ENCODE results near the gene NFU1. TPM values are rescaled to one million over a fixed set of nuclear protein-coding genes. Genes with fewer than 3 reads are reported as not detected.

Gene NFU1
- polyA plus RNA-seq, 1 of the 3 experiments (the other 2 are of a cell fraction): 23.5 TPM

- POLR2A ChIA-PET: no interaction called here
- Histone ChIP-seq H3K4me1 (ENCODE audit: control insufficient read depth in 1 of 2, insufficient read depth in 2 of 2, low read depth in 1 of 2, low read length in 1 of 2) (peaks cover 0 to 4% of the 10 kb centered on the region in 2 experiments; a peak in 2 of 4 replicates), H3K9me2 (no peaks in the 10 kb centered on the region), H4K20me1 (ENCODE audit: insufficient read depth) (no peaks in the 10 kb centered on the region), H3K36me3 (replicated peaks in 1 of 2; ENCODE audit: control insufficient read depth in 1 of 2, insufficient read depth in 2 of 2, low read length in 1 of 2) (peaks cover 27 to 32% of the 10 kb centered on the region in 2 experiments), H3F3A (replicated peaks; ENCODE audit: insufficient read depth) (no peaks in the 10 kb centered on the region), H3K27ac (ENCODE audit: low read depth in 2 of 2, low read length in 1 of 2) (no peak overlapping the region), H3K4me2 (no peak overlapping the region), H2AFZ (ENCODE audit: low read depth) (no peak overlapping the region), H3K27me3 (ENCODE audit: insufficient read depth) (no peaks in the 10 kb centered on the region), H3K4me3 (ENCODE audit: low read depth in 2 of 2, low read length in 1 of 2) (no peak overlapping the region), H3K79me2 (ENCODE audit: insufficient read depth) (no peaks in the 10 kb centered on the region), H3K9ac (no peak overlapping the region), H3K9me3 (no peaks in the 10 kb centered on the region)
- 96% methylated on average over 1 of the region's 1 CpG for WGBS (ENCODE audit: low lambda C conversion rate)
- CTCF ChIA-PET: interaction anchor here (0.9 to 1.2 kb wide), 3 partner anchors 41 to 102 kb away, joined by 3 to 5 read pairs (median 3); partner anchors contain the start of gene NFU1
- TF ChIP-seq NRF1 (IDR thresholded peaks at IDR 0.05; ENCODE audit: low read depth, low read length): no peak
- no peak for DNase-seq
These were observed 40.4 kb upstream of the NFU1 start for GRCh38 chr2:69477627-69478026.

DNA sequence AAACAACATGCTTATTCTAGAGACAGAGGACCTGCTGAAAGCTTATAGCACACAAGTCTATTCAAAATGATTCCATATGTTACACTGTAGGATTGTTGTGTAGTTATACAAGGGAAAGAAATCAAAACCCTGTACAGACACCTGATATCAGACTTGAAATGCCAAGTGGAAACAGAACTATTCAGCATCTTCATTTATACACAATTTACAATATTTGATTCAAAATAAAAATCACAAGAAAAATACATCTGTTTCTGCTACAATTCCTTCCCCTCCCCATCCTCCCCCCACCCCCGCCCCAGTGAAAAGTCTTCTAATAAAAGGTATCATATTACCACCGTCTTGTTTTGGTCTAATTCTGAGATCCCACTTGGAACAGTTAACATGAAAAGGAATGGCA, 37.5 kb upstream of the NFU1 start:
- H3K4me2 ChIP-seq: no peak overlapping the region
- H3K4me1 ChIP-seq (ENCODE audit: control insufficient read depth in 1 of 2, insufficient read depth in 2 of 2, low read depth in 1 of 2, low read length in 1 of 2): peaks cover 0 to 4% of the 10 kb centered on the region in 2 experiments; a peak in 2 of 4 replicates
- H3K27ac ChIP-seq (ENCODE audit: low read depth in 2 of 2, low read length in 1 of 2): no peak overlapping the region
- H2AFZ ChIP-seq (ENCODE audit: low read depth): no peak overlapping the region
- no peaks in the 10 kb centered on the region for H3K9me2 ChIP-seq
- TF ChIP-seq, protein P1, sequence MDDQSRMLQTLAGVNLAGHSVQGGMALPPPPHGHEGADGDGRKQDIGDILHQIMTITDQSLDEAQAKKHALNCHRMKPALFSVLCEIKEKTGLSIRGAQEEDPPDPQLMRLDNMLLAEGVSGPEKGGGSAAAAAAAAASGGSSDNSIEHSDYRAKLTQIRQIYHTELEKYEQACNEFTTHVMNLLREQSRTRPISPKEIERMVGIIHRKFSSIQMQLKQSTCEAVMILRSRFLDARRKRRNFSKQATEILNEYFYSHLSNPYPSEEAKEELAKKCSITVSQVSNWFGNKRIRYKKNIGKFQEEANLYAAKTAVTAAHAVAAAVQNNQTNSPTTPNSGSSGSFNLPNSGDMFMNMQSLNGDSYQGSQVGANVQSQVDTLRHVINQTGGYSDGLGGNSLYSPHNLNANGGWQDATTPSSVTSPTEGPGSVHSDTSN (IDR thresholded peaks at IDR 0.05): no peak
- TF ChIP-seq SIN3A (IDR thresholded peaks at IDR 0.05; ENCODE audit: borderline replicate concordance, low read depth, low read length) (no peak), MXI1 (IDR thresholded peaks at IDR 0.05; ENCODE audit: low read depth, low read length) (no peak), RCOR1 (IDR thresholded peaks at IDR 0.05; ENCODE audit: low read length) (no peak), TEAD4 (IDR thresholded peaks at IDR 0.05; ENCODE audit: borderline replicate concordance, insufficient read depth) (no peak), YY1 (IDR thresholded peaks at IDR 0.05; ENCODE audit: low read depth) (no peak), FOXJ3 (CRISPR knock-in tag; IDR thresholded peaks at IDR 0.05) (no peak), POLR2AphosphoS5 (IDR thresholded peaks at IDR 0.05; ENCODE audit: low read depth, low read length) (no peak), RFX5 (IDR thresholded peaks at IDR 0.05; ENCODE audit: low read length) (no peak), FOXM1 (IDR thresholded peaks at IDR 0.05; ENCODE audit: low read depth) (no peak), SMC3 (IDR thresholded peaks at IDR 0.05; ENCODE audit: low read depth, low read length) (no peak), CHD2 (IDR thresholded peaks at IDR 0.05; ENCODE audit: low read length, partially characterized antibody) (no peak), MEF2A (IDR thresholded peaks at IDR 0.05; ENCODE audit: borderline replicate concordance, low read depth) (no peak)
- TF ChIP-seq, protein P2, sequence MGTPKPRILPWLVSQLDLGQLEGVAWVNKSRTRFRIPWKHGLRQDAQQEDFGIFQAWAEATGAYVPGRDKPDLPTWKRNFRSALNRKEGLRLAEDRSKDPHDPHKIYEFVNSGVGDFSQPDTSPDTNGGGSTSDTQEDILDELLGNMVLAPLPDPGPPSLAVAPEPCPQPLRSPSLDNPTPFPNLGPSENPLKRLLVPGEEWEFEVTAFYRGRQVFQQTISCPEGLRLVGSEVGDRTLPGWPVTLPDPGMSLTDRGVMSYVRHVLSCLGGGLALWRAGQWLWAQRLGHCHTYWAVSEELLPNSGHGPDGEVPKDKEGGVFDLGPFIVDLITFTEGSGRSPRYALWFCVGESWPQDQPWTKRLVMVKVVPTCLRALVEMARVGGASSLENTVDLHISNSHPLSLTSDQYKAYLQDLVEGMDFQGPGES (IDR thresholded peaks at IDR 0.05; ENCODE audit: low read depth, low read length): no peak
- TF ChIP-seq, protein P3, sequence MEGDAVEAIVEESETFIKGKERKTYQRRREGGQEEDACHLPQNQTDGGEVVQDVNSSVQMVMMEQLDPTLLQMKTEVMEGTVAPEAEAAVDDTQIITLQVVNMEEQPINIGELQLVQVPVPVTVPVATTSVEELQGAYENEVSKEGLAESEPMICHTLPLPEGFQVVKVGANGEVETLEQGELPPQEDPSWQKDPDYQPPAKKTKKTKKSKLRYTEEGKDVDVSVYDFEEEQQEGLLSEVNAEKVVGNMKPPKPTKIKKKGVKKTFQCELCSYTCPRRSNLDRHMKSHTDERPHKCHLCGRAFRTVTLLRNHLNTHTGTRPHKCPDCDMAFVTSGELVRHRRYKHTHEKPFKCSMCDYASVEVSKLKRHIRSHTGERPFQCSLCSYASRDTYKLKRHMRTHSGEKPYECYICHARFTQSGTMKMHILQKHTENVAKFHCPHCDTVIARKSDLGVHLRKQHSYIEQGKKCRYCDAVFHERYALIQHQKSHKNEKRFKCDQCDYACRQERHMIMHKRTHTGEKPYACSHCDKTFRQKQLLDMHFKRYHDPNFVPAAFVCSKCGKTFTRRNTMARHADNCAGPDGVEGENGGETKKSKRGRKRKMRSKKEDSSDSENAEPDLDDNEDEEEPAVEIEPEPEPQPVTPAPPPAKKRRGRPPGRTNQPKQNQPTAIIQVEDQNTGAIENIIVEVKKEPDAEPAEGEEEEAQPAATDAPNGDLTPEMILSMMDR (IDR thresholded peaks at IDR 0.05): no peak
- H3K9me3 ChIP-seq: no peaks in the 10 kb centered on the region
- peaks cover 19 to 32% of the 10 kb centered on the region in 2 experiments for H3K36me3 ChIP-seq (replicated peaks in 1 of 2; ENCODE audit: control insufficient read depth in 1 of 2, insufficient read depth in 2 of 2, low read length in 1 of 2)
- POLR2A ChIA-PET: no interaction called here
- 93% methylated on average over 2 of the region's 2 CpGs for WGBS (ENCODE audit: low lambda C conversion rate)
- CTCF ChIA-PET: interaction anchor here (1.8 to 2.3 kb wide), 2 partner anchors 12 kb away, joined by 3 to 8 read pairs; no protein-coding TSS in a partner anchor
- DNase-seq: no peak
- H3K4me3 ChIP-seq (ENCODE audit: low read depth in 2 of 2, low read length in 1 of 2): no peak overlapping the region
- H3K79me2 ChIP-seq (ENCODE audit: insufficient read depth): no peaks in the 10 kb centered on the region
- H3K27me3 ChIP-seq (ENCODE audit: insufficient read depth): no peaks in the 10 kb centered on the region
- peaks cover 6% of the 10 kb centered on the region for H3F3A ChIP-seq (replicated peaks; ENCODE audit: insufficient read depth)
- no peaks in the 10 kb centered on the region for H4K20me1 ChIP-seq (ENCODE audit: insufficient read depth)
- no peak overlapping the region for H3K9ac ChIP-seq

All from SK-N-SH (cell line).